Liver (tissue), 9 donors: ENCODE data around the gene PLPPR5. TPM values are rescaled to one million over a fixed set of nuclear protein-coding genes. Genes with fewer than 3 reads are reported as not detected.

ENCODE experiments used
- DNase-seq: peaks from one replicate; pipeline ENCODE4 v3.0.0-alpha.2; 2017; ENCODE audit warnings: low spot score
- H3K27ac ChIP-seq, 2 donors: one replicate each; pipeline ENCODE4 v1.7.0; 2013; ENCODE audit warnings: inconsistent platforms in 2 of 2, low read length in 2 of 2, control low read depth in 1 of 2, low read depth in 1 of 2, mild to moderate bottlenecking in 1 of 2
- H3K27me3 ChIP-seq, 4 donors: one replicate each; pipeline versions ENCODE4 v1.6.1 to v1.7.0; 2013; ENCODE audit warnings: low read length in 3 of 4, inconsistent platforms in 1 of 4, mild to moderate bottlenecking in 1 of 4, moderate library complexity in 1 of 4; ENCODE audit not compliant: control insufficient read depth in 4 of 4, insufficient read depth in 4 of 4
- H3K36me3 ChIP-seq, 4 donors: one replicate each; pipeline versions ENCODE4 v1.6.1 to v1.7.0; 2013; ENCODE audit warnings: low read length in 3 of 4, mild to moderate bottlenecking in 3 of 4, low read depth in 1 of 4, moderate library complexity in 1 of 4; ENCODE audit not compliant: control insufficient read depth in 4 of 4, insufficient read depth in 3 of 4
- H3K4me1 ChIP-seq, 4 donors: one replicate each; pipeline versions ENCODE4 v1.6.1 to v1.7.0; 2013; ENCODE audit warnings: low read length in 3 of 4, mild to moderate bottlenecking in 3 of 4, moderate library complexity in 1 of 4; ENCODE audit not compliant: control insufficient read depth in 4 of 4, insufficient read depth in 4 of 4
- H3K4me3 ChIP-seq, 3 donors: one replicate each; pipeline versions ENCODE4 v1.6.1 to v1.7.0; 2013; ENCODE audit warnings: low read length in 3 of 3, control low read depth in 1 of 3, low read depth in 1 of 3, mild to moderate bottlenecking in 1 of 3
- H3K9ac ChIP-seq, 2 donors: one replicate each; pipeline ENCODE4 v1.7.0; 2013; ENCODE audit warnings: low read length in 2 of 2, mild to moderate bottlenecking in 2 of 2, moderate library complexity in 2 of 2, control low read depth in 1 of 2, low read depth in 1 of 2
- H3K9me3 ChIP-seq, 4 donors: one replicate each; pipeline versions ENCODE4 v1.6.1 to v1.7.0; 2013; ENCODE audit warnings: low read length in 3 of 4; ENCODE audit not compliant: control insufficient read depth in 4 of 4
- ATF3 ChIP-seq: IDR thresholded peaks from 2 replicates; pipeline ENCODE4 v1.6.1; 2016; ENCODE audit warnings: antibody characterized with exemption
- CTCF ChIP-seq: fragments of 150-350 bp; IDR thresholded peaks from 2 replicates; pipeline ENCODE4 v1.5.1; 2017; ENCODE audit warnings: improper control_type of control experiment, low read depth, low read length; ENCODE audit not compliant: missing input control
- EGR1 ChIP-seq, 2 donors: IDR thresholded peaks; 2 replicates each; pipeline ENCODE4 v1.6.1; 2016 to 2018; ENCODE audit warnings: antibody characterized with exemption in 2 of 2, low read depth in 2 of 2
- FOXA1 ChIP-seq: IDR thresholded peaks from 2 replicates; pipeline ENCODE4 v1.6.1; 2016; ENCODE audit warnings: antibody characterized with exemption
- FOXA2 ChIP-seq: IDR thresholded peaks from 2 replicates; pipeline ENCODE4 v1.6.1; 2016; ENCODE audit warnings: antibody characterized with exemption
- GABPA ChIP-seq, 2 donors: IDR thresholded peaks in 1 of 2; conservative IDR thresholded peaks in 1 of 2; 2 replicates each; pipeline ENCODE4 v1.6.1; 2016; ENCODE audit warnings: antibody characterized with exemption in 2 of 2, mild to moderate bottlenecking in 1 of 2, moderate library complexity in 1 of 2
- HNF4A ChIP-seq, 2 donors: conservative IDR thresholded peaks; 2 replicates each; pipeline ENCODE4 v1.6.1; 2016; ENCODE audit warnings: antibody characterized with exemption in 2 of 2, mild to moderate bottlenecking in 2 of 2
- HNF4G ChIP-seq: IDR thresholded peaks from 2 replicates; pipeline ENCODE4 v1.6.1; 2016; ENCODE audit warnings: antibody characterized with exemption
- JUND ChIP-seq, 2 donors: IDR thresholded peaks; 2 replicates each; pipeline ENCODE4 v1.6.1; 2016; ENCODE audit warnings: antibody characterized with exemption in 2 of 2
- MAX ChIP-seq: IDR thresholded peaks from 2 replicates; pipeline ENCODE4 v1.6.1; 2016; ENCODE audit warnings: antibody characterized with exemption
- NR2F2 ChIP-seq: IDR thresholded peaks from 2 replicates; pipeline ENCODE4 v1.6.1; 2016; ENCODE audit warnings: antibody characterized with exemption
- RAD21 ChIP-seq, 2 donors: IDR thresholded peaks; 2 replicates each; pipeline ENCODE4 v1.6.1; 2016; ENCODE audit warnings: antibody characterized with exemption in 2 of 2, mild to moderate bottlenecking in 2 of 2
- REST ChIP-seq: IDR thresholded peaks from 2 replicates; pipeline ENCODE4 v1.6.1; 2016; ENCODE audit warnings: antibody characterized with exemption, mild to moderate bottlenecking
- RXRA ChIP-seq, 2 donors: IDR thresholded peaks; 2 replicates each; pipeline ENCODE4 v1.6.1; 2017 to 2018; ENCODE audit warnings: antibody characterized with exemption in 2 of 2, mild to moderate bottlenecking in 1 of 2
- SP1 ChIP-seq: IDR thresholded peaks from 2 replicates; pipeline ENCODE4 v1.6.1; 2018; ENCODE audit warnings: antibody characterized with exemption, mild to moderate bottlenecking
- TAF1 ChIP-seq: conservative IDR thresholded peaks from 2 replicates; pipeline ENCODE4 v1.6.1; 2016; ENCODE audit warnings: antibody characterized with exemption, mild to moderate bottlenecking
- YY1 ChIP-seq: IDR thresholded peaks from 2 replicates; pipeline ENCODE4 v1.6.1; 2016; ENCODE audit warnings: antibody characterized with exemption, mild to moderate bottlenecking
- ZBTB33 ChIP-seq: IDR thresholded peaks from 2 replicates; pipeline ENCODE4 v1.6.1; 2016; ENCODE audit warnings: antibody characterized with exemption
- WGBS: extraction: QIAGEN DNeasy Blood & Tissue Kit; methylation state at CpG from one replicate; pipeline ENCODE4 v1.1.7; 2013; 5-methylcytosine and 5-hydroxymethylcytosine counted together
- polyA plus RNA-seq, 2 donors: library from polyadenylated mRNA; stranded (reverse) in 1 of 2; unstranded in 1 of 2; fragments of 200-250 nt in 1 of 2; fragments of >200 nt in 1 of 2; fragmentation: Nextera tagmentation in 1 of 2; extraction: Ambion mirVana in 1 of 2; gene quantifications; one replicate each; pipeline versions ENCODE4 v1.2.1 to v1.2.3, GENCODE V29; 2013 to 2015
- total RNA-seq, 2 donors: library from RNA; depleted of rRNA; stranded (reverse); fragments of >200 nt; gene quantifications; one replicate each; pipeline ENCODE4 v1.2.3, GENCODE V29; 2014
- donor health status: healthy.
- donor health status: healthy.
- donor health status: healthy.
- donor health status: healthy.
- donor health status: healthy.

Gene PLPPR5
- total and polyA plus RNA-seq, 4 donors = not detected

GRCh38 chr1:98937347-98937746 lies 67.3 kb downstream of the PLPPR5 start:
- H3K9me3 ChIP-seq = no peaks in the 10 kb centered on the region
- no peaks in the 10 kb centered on the region for H3K27me3 ChIP-seq
- no peak overlapping the region for H3K27ac ChIP-seq
- TF ChIP-seq FOXA2 = no peak
- TF ChIP-seq GABPA (IDR thresholded peaks at IDR 0.05 in 1 of 2, conservative IDR thresholded peaks at IDR 0.05 in 1 of 2) = no peak
- TF ChIP-seq JUND (IDR thresholded peaks at IDR 0.05) = no peak
- TF ChIP-seq RXRA (IDR thresholded peaks at IDR 0.05) = no peak
- TF ChIP-seq HNF4A (conservative IDR thresholded peaks at IDR 0.05) = no peak
- DNase-seq = no peak
- no peak overlapping the region for H3K9ac ChIP-seq
- no peaks in the 10 kb centered on the region for H3K36me3 ChIP-seq
- H3K4me3 ChIP-seq = no peak overlapping the region
- H3K4me1 ChIP-seq = no peaks in the 10 kb centered on the region

GRCh38 chr1:98932184-98932583 lies 72.5 kb downstream of the PLPPR5 start:
- Histone ChIP-seq H3K9ac (no peak overlapping the region), H3K9me3 (no peaks in the 10 kb centered on the region), H3K36me3 (no peaks in the 10 kb centered on the region), H3K27ac (no peak overlapping the region), H3K27me3 (no peaks in the 10 kb centered on the region), H3K4me3 (no peak overlapping the region), H3K4me1 (peaks cover 0 to 4% (median 2%) of the 10 kb centered on the region in 4 donors)
- peak; percentile 39 for DNase-seq
- peak; percentile 12 for TF ChIP-seq REST
- TF ChIP-seq ATF3 = no peak
- TF ChIP-seq FOXA2 = no peak
- no peak for TF ChIP-seq ZBTB33
- no peak for TF ChIP-seq TAF1
- no peak for TF ChIP-seq FOXA1
- no peak for TF ChIP-seq JUND (IDR thresholded peaks at IDR 0.05)
- peak; percentile 7 to 14 for TF ChIP-seq RAD21 (IDR thresholded peaks at IDR 0.05)
- TF ChIP-seq NR2F2 = no peak
- no peak for TF ChIP-seq EGR1 (IDR thresholded peaks at IDR 0.05; ENCODE audit: low read depth in 2 of 2)
- peak; percentile 19 for TF ChIP-seq SP1
- TF ChIP-seq CTCF = no peak
- TF ChIP-seq RXRA (IDR thresholded peaks at IDR 0.05) = peak; percentile 50 to 57
- no peak for TF ChIP-seq YY1
- no peak for TF ChIP-seq MAX
- TF ChIP-seq HNF4A (conservative IDR thresholded peaks at IDR 0.05) = peak; percentile 39 to 44
- TF ChIP-seq HNF4G = no peak
- TF ChIP-seq GABPA (IDR thresholded peaks at IDR 0.05 in 1 of 2, conservative IDR thresholded peaks at IDR 0.05 in 1 of 2) = no peak
- WGBS = 44% methylated on average over 5 of the region's 5 CpGs
